Keratinocyte (primary cell): ENCODE data around the gene DCBLD2.

Experiments used
- CTCF ChIP-seq, 3 experiments: IDR thresholded peaks in 1 of 3; conservative IDR thresholded peaks in 1 of 3; optimal IDR thresholded peaks in 1 of 3; 2 replicates in 2 of 3; 3 replicates in 1 of 3; pipeline versions ENCODE3 to v1.5.1; 2011; ENCODE audit warnings: low read length in 3 of 3, mild to moderate bottlenecking in 3 of 3, moderate library complexity in 2 of 3, control low read depth in 1 of 3, inconsistent platforms in 1 of 3; ENCODE audit not compliant: insufficient read depth in 2 of 3; ENCODE audit errors: extremely low read depth in 1 of 3
- EZH2 ChIP-seq: IDR thresholded peaks from one replicate; pipeline ENCODE4 v1.6.1; 2012; ENCODE audit warnings: inconsistent platforms, mild to moderate bottlenecking, low read length, moderate library complexity

GRCh38 chr3:98920166-98920565, 18.7 kb upstream of the DCBLD2 start:
- TF ChIP-seq CTCF (optimal IDR thresholded peaks at IDR 0.05 in 1 of 3, IDR thresholded peaks at IDR 0.05 in 1 of 3, conservative IDR thresholded peaks at IDR 0.05 in 1 of 3; ENCODE audit: extremely low read depth in 1 of 3, insufficient read depth in 2 of 3, low read length in 3 of 3) (no peak), EZH2 (no peak)
